A673 (cell line): ENCODE data around the gene EXOC6B.

ENCODE experiments used
- CTCF ChIP-seq: fragments of 300-800, 200-600 bp; sonication (generic); conservative IDR thresholded peaks from 2 replicates; pipeline ENCODE4 v1.5.1; 2017; ENCODE audit warnings: low read depth, mild to moderate bottlenecking, antibody characterized with exemption, low read length, moderate library complexity, mixed read lengths
- EZH2 ChIP-seq: fragments of 200-600 bp; sonication (generic); IDR thresholded peaks from 2 replicates; pipeline ENCODE4 v1.6.1; 2017; ENCODE audit warnings: borderline replicate concordance, low read depth, mild to moderate bottlenecking, mixed read lengths, antibody characterized with exemption, low read length; ENCODE audit not compliant: poor library complexity, severe bottlenecking

- TF ChIP-seq CTCF: no peak
- no peak for TF ChIP-seq EZH2
Measured at GRCh38 chr2:72722492-72723070, 103.3 kb downstream of the EXOC6B start.
